ENCODE data around the gene MCTP1.

- TF ChIP-seq POLR2A (IDR thresholded peaks at IDR 0.05; ENCODE audit: low read depth), result no peak
- TF ChIP-seq, protein P1, sequence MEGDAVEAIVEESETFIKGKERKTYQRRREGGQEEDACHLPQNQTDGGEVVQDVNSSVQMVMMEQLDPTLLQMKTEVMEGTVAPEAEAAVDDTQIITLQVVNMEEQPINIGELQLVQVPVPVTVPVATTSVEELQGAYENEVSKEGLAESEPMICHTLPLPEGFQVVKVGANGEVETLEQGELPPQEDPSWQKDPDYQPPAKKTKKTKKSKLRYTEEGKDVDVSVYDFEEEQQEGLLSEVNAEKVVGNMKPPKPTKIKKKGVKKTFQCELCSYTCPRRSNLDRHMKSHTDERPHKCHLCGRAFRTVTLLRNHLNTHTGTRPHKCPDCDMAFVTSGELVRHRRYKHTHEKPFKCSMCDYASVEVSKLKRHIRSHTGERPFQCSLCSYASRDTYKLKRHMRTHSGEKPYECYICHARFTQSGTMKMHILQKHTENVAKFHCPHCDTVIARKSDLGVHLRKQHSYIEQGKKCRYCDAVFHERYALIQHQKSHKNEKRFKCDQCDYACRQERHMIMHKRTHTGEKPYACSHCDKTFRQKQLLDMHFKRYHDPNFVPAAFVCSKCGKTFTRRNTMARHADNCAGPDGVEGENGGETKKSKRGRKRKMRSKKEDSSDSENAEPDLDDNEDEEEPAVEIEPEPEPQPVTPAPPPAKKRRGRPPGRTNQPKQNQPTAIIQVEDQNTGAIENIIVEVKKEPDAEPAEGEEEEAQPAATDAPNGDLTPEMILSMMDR (IDR thresholded peaks at IDR 0.05), result no peak
These were observed 452.2 kb downstream of the MCTP1 start for GRCh38 chr5:94832685-94833084.

Measured in esophagus muscularis mucosa (tissue), 3 donors.